SU-DHL-6 (cell line): Measurements from ENCODE around the gene POU6F2.

Experiments
- H2AFZ ChIP-seq: fragments of 200-600 bp; sonication (generic); 2 replicates; pipeline ENCODE4 v1.6.1; 2014; ENCODE audit warnings: low read depth, mild to moderate bottlenecking, moderate library complexity, mixed read lengths, antibody characterized with exemption, low read length; ENCODE audit not compliant: severe bottlenecking
- H3F3A ChIP-seq: fragments of 200-600 bp; shearing (Covaris generic); 2 replicates; pipeline ENCODE4 v1.6.0; 2016; ENCODE audit warnings: antibody characterized with exemption, mild to moderate bottlenecking; ENCODE audit not compliant: insufficient read depth
- H3K27ac ChIP-seq: fragments of 200-600 bp; sonication (generic); 2 replicates; pipeline ENCODE4 v1.5.1; 2016; ENCODE audit warnings: low read depth, mild to moderate bottlenecking, low read length, moderate library complexity, mixed read lengths
- H3K27me3 ChIP-seq: fragments of 200-600 bp; sonication (generic), shearing (Covaris generic); 2 replicates; pipeline ENCODE4 v1.6.0; 2014; ENCODE audit warnings: mild to moderate bottlenecking, low read length
- H3K36me3 ChIP-seq: fragments of 200-600 bp; sonication (generic); 2 replicates; pipeline ENCODE4 v1.6.1; 2014; ENCODE audit warnings: mild to moderate bottlenecking, low read length, mixed read lengths
- H3K4me2 ChIP-seq: fragments of 300-600, 200-600 bp; shearing (Covaris generic), sonication (generic); 2 replicates; pipeline ENCODE4 v1.6.0; 2014; ENCODE audit warnings: low read length, low read depth, mild to moderate bottlenecking; ENCODE audit not compliant: poor library complexity, severe bottlenecking
- H3K4me3 ChIP-seq: fragments of 200-600 bp; sonication (generic); 2 replicates; pipeline ENCODE4 v1.5.1; 2014; ENCODE audit warnings: antibody characterized with exemption, low read length, mild to moderate bottlenecking, mixed read lengths; ENCODE audit not compliant: insufficient read depth, poor library complexity, severe bottlenecking
- H3K79me2 ChIP-seq: fragments of 200-600 bp; sonication (generic); 2 replicates; pipeline ENCODE4 v1.6.1; 2014; ENCODE audit warnings: mild to moderate bottlenecking, low read length, moderate library complexity; ENCODE audit not compliant: insufficient read depth
- H3K9ac ChIP-seq: fragments of 200-600 bp; sonication (generic); 2 replicates; pipeline ENCODE4 v1.7.0; 2014; ENCODE audit warnings: mild to moderate bottlenecking, low read length
- H3K9me2 ChIP-seq: fragments of 200-600 bp; sonication (generic); replicated peaks from 2 replicates; pipeline ENCODE4 v1.6.1; 2014; ENCODE audit warnings: low read length; ENCODE audit not compliant: insufficient read depth
- H3K9me3 ChIP-seq: fragments of 200-600 bp; sonication (generic); 2 replicates; pipeline ENCODE4 v1.6.1; 2014; ENCODE audit warnings: low read length, mixed read lengths; ENCODE audit not compliant: insufficient read depth
- H4K20me1 ChIP-seq: fragments of 200-600 bp; sonication (generic); 2 replicates; pipeline ENCODE4 v1.6.1; 2014; ENCODE audit warnings: low read depth, mild to moderate bottlenecking, antibody characterized with exemption, low read length, moderate library complexity, mixed read lengths
- EZH2phosphoT487 ChIP-seq: fragments of 200-600 bp; sonication (generic), shearing (Covaris generic); conservative IDR thresholded peaks from 2 replicates; pipeline ENCODE4 v1.6.1; 2018; ENCODE audit warnings: mild to moderate bottlenecking, antibody characterized with exemption, low read length, moderate library complexity, mixed read lengths
- TF ChIP-seq, protein P1 (sequence below): fragments of 200-600 bp; sonication (generic); IDR thresholded peaks from one replicate; pipeline ENCODE4 v1.5.1; 2017; ENCODE audit warnings: antibody characterized with exemption, mild to moderate bottlenecking, low read length, moderate library complexity; ENCODE audit not compliant: insufficient read depth, poor library complexity, severe bottlenecking

POU6F2 gene

DNA sequence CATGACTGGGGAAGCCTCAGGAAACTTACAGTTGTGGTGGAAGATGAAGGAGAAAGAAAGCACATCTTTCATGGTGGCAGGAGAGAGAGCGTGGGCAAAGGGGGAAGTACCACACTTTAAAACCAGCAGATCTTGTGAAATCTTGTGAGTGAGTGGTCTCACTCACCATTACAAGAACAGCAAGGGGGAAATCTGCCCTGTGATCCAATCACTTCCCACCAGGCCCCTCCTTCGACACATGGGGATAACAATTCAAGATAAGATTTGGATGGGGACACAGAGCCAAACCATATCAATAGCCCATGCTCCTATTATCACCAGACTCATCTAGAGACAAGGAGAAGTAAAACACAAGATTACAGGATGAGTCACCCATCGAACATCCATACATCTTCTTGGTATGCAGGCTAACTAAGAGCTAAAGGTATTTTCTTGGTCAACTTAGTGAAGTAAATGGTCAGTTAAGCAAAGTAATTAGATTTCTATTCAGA, 533.2 kb downstream of the POU6F2 start:
- no peaks in the 10 kb centered on the region for H3K36me3 ChIP-seq
- H2AFZ ChIP-seq = no peak overlapping the region
- no peaks in the 10 kb centered on the region for H4K20me1 ChIP-seq
- no peak overlapping the region for H3K9ac ChIP-seq
- TF ChIP-seq EZH2phosphoT487 = no peak
- TF ChIP-seq, protein P1, sequence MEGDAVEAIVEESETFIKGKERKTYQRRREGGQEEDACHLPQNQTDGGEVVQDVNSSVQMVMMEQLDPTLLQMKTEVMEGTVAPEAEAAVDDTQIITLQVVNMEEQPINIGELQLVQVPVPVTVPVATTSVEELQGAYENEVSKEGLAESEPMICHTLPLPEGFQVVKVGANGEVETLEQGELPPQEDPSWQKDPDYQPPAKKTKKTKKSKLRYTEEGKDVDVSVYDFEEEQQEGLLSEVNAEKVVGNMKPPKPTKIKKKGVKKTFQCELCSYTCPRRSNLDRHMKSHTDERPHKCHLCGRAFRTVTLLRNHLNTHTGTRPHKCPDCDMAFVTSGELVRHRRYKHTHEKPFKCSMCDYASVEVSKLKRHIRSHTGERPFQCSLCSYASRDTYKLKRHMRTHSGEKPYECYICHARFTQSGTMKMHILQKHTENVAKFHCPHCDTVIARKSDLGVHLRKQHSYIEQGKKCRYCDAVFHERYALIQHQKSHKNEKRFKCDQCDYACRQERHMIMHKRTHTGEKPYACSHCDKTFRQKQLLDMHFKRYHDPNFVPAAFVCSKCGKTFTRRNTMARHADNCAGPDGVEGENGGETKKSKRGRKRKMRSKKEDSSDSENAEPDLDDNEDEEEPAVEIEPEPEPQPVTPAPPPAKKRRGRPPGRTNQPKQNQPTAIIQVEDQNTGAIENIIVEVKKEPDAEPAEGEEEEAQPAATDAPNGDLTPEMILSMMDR = no peak
- H3K4me2 ChIP-seq = no peak overlapping the region
- no peak overlapping the region for H3K27ac ChIP-seq
- H3K4me3 ChIP-seq = no peak overlapping the region
- H3K27me3 ChIP-seq = no peaks in the 10 kb centered on the region
- H3K79me2 ChIP-seq = no peaks in the 10 kb centered on the region
- H3F3A ChIP-seq = no peaks in the 10 kb centered on the region
- no peaks in the 10 kb centered on the region for H3K9me3 ChIP-seq
- no peaks in the 10 kb centered on the region for H3K9me2 ChIP-seq

DNA sequence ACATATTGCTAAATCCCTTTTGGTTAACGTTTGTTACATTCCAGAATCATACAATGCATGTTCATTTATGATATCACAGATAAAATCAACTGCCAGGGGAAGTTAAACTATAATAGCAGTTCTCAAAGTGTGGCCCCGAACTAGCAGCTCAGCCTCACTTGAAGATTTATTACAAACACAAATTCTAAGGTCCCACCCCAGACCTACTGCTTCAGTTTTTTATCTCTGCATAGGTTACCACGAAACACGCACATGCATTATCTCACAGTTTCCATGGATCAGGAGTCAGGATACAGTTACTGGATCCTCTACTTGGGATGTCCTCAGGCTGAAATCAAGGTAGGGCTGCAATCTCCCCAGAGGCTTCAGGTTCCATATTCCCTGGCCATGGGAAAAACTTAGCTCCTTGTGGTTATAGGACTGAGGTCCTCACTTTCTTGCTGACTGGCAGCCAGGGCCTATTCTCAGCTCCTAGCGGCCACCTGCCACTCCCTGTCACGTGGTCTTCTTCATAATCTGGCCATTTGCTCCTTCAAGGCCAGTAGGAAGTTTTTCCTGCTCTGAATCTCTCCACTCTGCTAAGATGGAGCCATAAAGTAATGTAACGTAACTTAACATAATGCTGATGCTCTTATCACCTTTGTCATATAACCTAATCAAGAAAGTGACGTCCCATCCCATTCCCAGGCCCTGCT, 538.0 kb downstream of the POU6F2 start:
- no peaks in the 10 kb centered on the region for H3F3A ChIP-seq
- no peaks in the 10 kb centered on the region for H3K27me3 ChIP-seq
- H3K36me3 ChIP-seq = no peaks in the 10 kb centered on the region
- no peaks in the 10 kb centered on the region for H3K9me3 ChIP-seq
- H3K9ac ChIP-seq = no peak overlapping the region
- no peak overlapping the region for H3K4me2 ChIP-seq
- TF ChIP-seq, protein P1 = no peak
- TF ChIP-seq EZH2phosphoT487 = no peak
- H3K4me3 ChIP-seq = no peak overlapping the region
- H2AFZ ChIP-seq = no peak overlapping the region
- H3K9me2 ChIP-seq = no peaks in the 10 kb centered on the region
- no peak overlapping the region for H3K27ac ChIP-seq
- no peaks in the 10 kb centered on the region for H3K79me2 ChIP-seq
- H4K20me1 ChIP-seq = no peaks in the 10 kb centered on the region

DNA sequence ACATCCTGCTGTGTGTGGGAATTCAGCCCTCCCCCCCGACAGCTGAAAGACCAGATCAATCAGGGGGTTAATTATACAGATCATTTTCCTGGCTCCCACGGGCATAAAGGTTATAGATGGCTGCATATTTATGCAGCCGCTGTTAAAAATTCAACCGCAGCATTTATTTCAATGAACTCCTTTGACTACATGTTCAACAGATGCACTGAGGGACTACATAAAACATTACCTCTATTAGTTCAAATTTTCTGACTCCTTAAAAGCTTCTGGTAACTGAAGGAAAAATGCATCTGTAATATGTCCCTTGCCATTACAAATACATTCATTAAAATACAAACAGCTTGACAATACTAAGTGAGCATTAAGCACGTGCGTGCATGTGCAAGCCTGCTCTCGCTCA, 538.8 kb downstream of the POU6F2 start:
- Histone ChIP-seq H3K9me2 (no peaks in the 10 kb centered on the region), H4K20me1 (no peaks in the 10 kb centered on the region), H3K9ac (no peak overlapping the region), H3K79me2 (no peaks in the 10 kb centered on the region), H3K27ac (no peak overlapping the region), H2AFZ (no peak overlapping the region), H3K4me3 (no peak overlapping the region), H3F3A (no peaks in the 10 kb centered on the region), H3K36me3 (no peaks in the 10 kb centered on the region), H3K4me2 (no peak overlapping the region), H3K9me3 (no peaks in the 10 kb centered on the region), H3K27me3 (no peaks in the 10 kb centered on the region)
- no peak for TF ChIP-seq EZH2phosphoT487
- TF ChIP-seq, protein P1 = no peak
